ENCODE measurements around the gene LIPG.
"Not testable (repeated sequence)": the region's sequence is repeated elsewhere in the genome, so short reads cannot be mapped to it uniquely, and the experiment has no call there.

The LIPG gene

DNA sequence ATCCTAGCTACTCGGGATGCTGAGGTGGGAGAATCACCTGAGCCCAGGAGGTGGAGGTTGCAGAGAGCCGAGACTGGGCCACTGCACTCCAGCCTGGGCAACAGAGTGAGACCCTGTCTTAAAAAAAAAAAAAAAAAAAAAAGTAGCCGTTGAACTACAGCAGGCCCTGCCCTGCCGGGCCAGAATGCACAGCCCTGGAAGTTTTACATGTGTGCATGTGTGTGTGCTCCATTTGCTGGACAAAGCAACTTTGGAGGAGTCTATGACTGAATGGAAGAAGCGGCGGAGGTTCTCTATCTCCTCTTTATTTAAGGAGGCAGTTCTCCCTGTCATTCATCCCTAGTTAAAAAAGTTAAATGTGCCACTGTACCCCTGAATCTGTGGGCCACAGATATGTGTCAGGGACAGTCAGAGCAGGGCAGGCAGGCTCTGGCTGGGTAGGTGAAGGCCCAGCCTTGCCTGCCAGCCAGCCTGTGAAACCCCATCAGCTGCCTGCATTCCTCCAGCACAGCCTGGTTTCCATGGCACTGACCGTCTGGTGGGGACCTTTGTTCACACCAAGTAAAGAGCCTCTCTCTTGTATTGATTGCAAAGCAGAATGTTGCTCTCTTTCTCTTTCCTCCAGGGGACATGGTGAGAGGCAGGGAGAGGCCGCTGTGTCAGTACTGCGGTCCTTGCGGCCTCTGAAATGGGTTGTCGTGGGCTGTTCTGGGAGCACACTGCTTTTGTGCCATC is 10.9 kb downstream of the LIPG start:
- no peak for DNase-seq (ENCODE audit: low read depth, low spot score)
- Histone ChIP-seq H3K36me3 (ENCODE audit: insufficient read depth, low read length) (no peaks in the 10 kb centered on the region), H3K9ac (ENCODE audit: insufficient read length) (no peak overlapping the region)

DNA sequence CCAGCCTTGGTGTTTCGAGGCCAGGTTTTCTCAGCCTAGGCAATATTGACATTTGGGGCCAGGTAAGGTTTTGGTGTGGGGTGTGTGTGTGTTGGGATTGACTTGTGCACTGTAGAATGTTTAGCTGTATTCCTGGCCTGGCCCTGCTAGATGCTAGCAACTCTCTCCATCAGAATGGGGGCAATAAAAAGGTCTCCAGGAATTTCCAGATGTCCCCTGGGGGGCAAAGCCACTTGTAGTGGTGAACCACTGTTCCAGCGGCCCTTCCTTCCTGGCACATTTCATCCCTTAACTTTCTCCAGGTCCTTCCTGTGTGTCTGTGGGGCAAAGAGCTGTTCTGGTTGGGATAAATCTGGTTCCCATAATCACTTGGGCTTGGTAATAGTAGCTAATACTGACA is 12.0 kb downstream of the LIPG start:
- TF ChIP-seq FOXP2 (optimal IDR thresholded peaks at IDR 0.05; ENCODE audit: control extremely low read depth, extremely low read length, insufficient read depth) (no peak), POLR2AphosphoS5 (IDR thresholded peaks at IDR 0.05; ENCODE audit: borderline replicate concordance, low read depth, low read length) (no peak), EZH2 (IDR thresholded peaks at IDR 0.05) (no peak)
- H3K27ac ChIP-seq, result no peak overlapping the region
- H3K36me3 ChIP-seq (ENCODE audit: insufficient read depth, low read length), result no peaks in the 10 kb centered on the region
- no peak for DNase-seq (ENCODE audit: low read depth, low spot score)
- H3K9ac ChIP-seq (ENCODE audit: insufficient read length), result no peak overlapping the region
- H3K9me3 ChIP-seq (ENCODE audit: low read depth, low read length), result no peaks in the 10 kb centered on the region
- H3K4me3 ChIP-seq, result no peak overlapping the region

More for the DNA sequence above, 10.9 kb downstream of the LIPG start:
- Histone ChIP-seq H3K27ac (no peak overlapping the region), H3K9me3 (ENCODE audit: low read depth, low read length) (no peaks in the 10 kb centered on the region), H3K4me3 (no peak overlapping the region)
- TF ChIP-seq FOXP2 (optimal IDR thresholded peaks at IDR 0.05; ENCODE audit: control extremely low read depth, extremely low read length, insufficient read depth), result no peak
- no peak for TF ChIP-seq EZH2 (IDR thresholded peaks at IDR 0.05)
- TF ChIP-seq POLR2AphosphoS5 (IDR thresholded peaks at IDR 0.05; ENCODE audit: borderline replicate concordance, low read depth, low read length), result no peak

DNA sequence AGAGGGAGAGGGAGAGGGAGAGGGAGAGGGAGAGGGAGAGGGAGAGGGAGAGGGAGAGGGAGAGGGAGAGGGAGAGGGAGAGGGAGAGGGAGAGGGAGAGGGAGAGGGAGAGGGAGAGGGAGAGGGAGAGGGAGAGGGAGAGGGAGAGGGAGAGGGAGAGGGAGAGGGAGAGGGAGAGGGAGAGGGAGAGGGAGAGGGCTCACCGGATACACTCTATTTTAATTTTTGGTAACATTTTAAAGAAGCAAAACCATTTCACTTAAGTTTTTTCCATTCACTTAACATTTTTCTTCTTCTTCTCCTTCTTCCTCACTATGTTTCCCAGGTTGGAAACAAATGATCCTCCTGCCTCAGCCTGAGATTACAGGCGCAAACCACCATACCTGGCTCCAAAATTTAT is 17.2 kb downstream of the LIPG start:
- H3K27ac ChIP-seq; H3K9me3 ChIP-seq (ENCODE audit: low read depth, low read length); DNase-seq (ENCODE audit: low read depth, low spot score); H3K36me3 ChIP-seq (ENCODE audit: insufficient read depth, low read length); H3K9ac ChIP-seq (ENCODE audit: insufficient read length); H3K4me3 ChIP-seq: not testable (repeated sequence)

DNA sequence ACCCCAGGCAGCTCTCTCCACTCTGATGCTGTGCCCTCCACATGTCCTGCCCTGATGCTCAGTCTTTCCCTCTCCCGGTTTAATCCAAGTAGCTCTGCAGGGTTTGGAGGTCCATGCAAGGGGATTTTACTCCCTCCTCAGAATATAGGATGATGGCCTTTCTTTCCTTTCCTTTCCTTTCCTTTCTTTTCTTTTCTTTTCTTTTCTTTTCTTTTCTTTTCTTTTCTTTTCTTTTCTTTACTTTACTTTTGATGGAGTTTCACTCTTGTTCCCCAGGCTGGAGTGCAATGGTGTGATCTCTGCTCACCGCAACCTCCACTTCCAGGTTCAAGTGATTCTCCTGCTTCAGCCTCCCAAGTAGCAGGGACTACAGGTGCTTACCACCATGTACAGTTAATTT is 17.7 kb downstream of the LIPG start:
- not testable (repeated sequence) for H3K9ac ChIP-seq (ENCODE audit: insufficient read length); H3K36me3 ChIP-seq (ENCODE audit: insufficient read depth, low read length); H3K9me3 ChIP-seq (ENCODE audit: low read depth, low read length); H3K4me3 ChIP-seq; H3K27ac ChIP-seq; DNase-seq (ENCODE audit: low read depth, low spot score)

DNA sequence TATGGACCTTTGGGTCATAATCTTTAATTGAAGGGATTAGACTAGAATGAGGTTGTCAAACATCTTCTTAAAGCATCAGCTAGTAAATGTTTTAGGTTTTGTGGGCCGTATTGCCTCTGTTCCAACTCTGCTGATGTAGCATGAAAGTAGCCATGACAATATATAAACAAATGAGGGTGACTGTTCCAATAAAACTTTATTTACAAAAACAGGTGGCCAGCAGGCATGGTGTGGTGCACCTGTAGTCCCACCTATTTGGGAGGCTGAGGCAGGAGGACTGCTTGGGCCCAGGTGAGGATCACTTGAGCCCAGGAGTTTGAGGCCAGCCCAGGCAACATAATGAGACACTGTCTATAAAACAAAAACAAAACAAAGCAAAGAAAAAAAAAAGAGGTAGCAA is 18.4 kb downstream of the LIPG start:
- Histone ChIP-seq H3K27ac (no peak overlapping the region), H3K36me3 (ENCODE audit: insufficient read depth, low read length) (no peaks in the 10 kb centered on the region), H3K4me3 (no peak overlapping the region), H3K9ac (ENCODE audit: insufficient read length) (no peak overlapping the region), H3K9me3 (ENCODE audit: low read depth, low read length) (no peaks in the 10 kb centered on the region)
- TF ChIP-seq FOXP2 (optimal IDR thresholded peaks at IDR 0.05; ENCODE audit: control extremely low read depth, extremely low read length, insufficient read depth), result no peak
- no peak for TF ChIP-seq EZH2 (IDR thresholded peaks at IDR 0.05)
- no peak for TF ChIP-seq POLR2AphosphoS5 (IDR thresholded peaks at IDR 0.05; ENCODE audit: borderline replicate concordance, low read depth, low read length)
- DNase-seq (ENCODE audit: low read depth, low spot score), result no peak

DNA sequence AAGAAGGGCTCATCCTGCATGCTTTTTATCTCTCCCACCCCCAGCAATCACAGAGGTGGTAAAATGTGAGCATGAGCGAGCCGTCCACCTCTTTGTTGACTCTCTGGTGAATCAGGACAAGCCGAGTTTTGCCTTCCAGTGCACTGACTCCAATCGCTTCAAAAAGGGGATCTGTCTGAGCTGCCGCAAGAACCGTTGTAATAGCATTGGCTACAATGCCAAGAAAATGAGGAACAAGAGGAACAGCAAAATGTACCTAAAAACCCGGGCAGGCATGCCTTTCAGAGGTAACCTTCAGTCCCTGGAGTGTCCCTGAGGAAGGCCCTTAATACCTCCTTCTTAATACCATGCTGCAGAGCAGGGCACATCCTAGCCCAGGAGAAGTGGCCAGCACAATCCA is 19.5 kb downstream of the LIPG start:
- Histone ChIP-seq H3K27ac (no peak overlapping the region), H3K9ac (ENCODE audit: insufficient read length) (no peak overlapping the region), H3K9me3 (ENCODE audit: low read depth, low read length) (no peaks in the 10 kb centered on the region), H3K36me3 (ENCODE audit: insufficient read depth, low read length) (no peaks in the 10 kb centered on the region), H3K4me3 (no peak overlapping the region)
- DNase-seq (ENCODE audit: low read depth, low spot score), result no peak
- TF ChIP-seq EZH2 (IDR thresholded peaks at IDR 0.05) (no peak), POLR2AphosphoS5 (IDR thresholded peaks at IDR 0.05; ENCODE audit: borderline replicate concordance, low read depth, low read length) (no peak), FOXP2 (optimal IDR thresholded peaks at IDR 0.05; ENCODE audit: control extremely low read depth, extremely low read length, insufficient read depth) (no peak)

DNA sequence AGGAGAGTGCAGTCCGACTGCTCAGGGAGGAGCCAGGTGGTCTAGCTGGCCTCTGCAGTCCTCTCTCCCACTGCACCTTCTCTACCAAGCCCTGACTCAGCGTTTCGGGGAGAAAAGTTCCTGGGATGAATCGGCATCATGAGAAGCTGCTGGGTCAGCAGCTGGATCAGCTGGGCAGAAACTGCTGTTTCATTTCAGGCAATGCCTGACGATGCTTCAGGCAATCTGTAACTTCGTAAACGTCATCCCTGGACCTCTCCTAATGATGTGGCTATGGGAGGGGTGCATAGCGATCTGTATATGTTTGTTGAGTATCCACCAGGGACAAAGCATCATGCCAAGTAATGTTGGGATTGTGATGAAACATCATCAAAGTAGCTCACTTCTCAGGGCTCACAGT is 20.7 kb downstream of the LIPG start:
- no peak overlapping the region for H3K9ac ChIP-seq (ENCODE audit: insufficient read length)
- H3K9me3 ChIP-seq (ENCODE audit: low read depth, low read length), result no peaks in the 10 kb centered on the region

DNA sequence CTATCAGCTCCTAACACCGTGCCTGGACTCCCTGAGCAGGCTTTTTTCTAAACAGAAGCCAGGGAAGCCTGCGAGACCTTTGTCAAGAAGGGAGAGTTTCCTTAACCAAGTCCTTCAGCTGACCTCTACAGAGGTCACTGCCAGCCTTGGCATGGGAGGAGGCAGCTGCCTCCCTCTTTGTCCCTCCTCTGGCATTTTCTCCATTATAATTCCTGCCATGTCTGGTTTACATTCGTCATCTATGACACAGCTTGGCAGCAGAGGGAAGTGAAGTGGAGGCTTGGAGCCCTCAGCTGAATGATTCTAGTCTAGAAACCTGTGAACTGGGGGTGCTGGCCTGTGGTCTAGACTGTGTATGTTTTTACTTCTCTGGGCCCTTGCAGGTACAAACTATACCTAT is 22.5 kb downstream of the LIPG start:
- TF ChIP-seq FOXP2 (optimal IDR thresholded peaks at IDR 0.05; ENCODE audit: control extremely low read depth, extremely low read length, insufficient read depth) (no peak), POLR2AphosphoS5 (IDR thresholded peaks at IDR 0.05; ENCODE audit: borderline replicate concordance, low read depth, low read length) (no peak), EZH2 (IDR thresholded peaks at IDR 0.05) (no peak)
- Histone ChIP-seq H3K36me3 (ENCODE audit: insufficient read depth, low read length) (no peaks in the 10 kb centered on the region), H3K27ac (no peak overlapping the region), H3K4me3 (no peak overlapping the region), H3K9ac (ENCODE audit: insufficient read length) (no peak overlapping the region), H3K9me3 (ENCODE audit: low read depth, low read length) (no peaks in the 10 kb centered on the region)
- DNase-seq (ENCODE audit: low read depth, low spot score), result no peak

More for the DNA sequence above, 20.7 kb downstream of the LIPG start:
- H3K27ac ChIP-seq, result no peak overlapping the region
- TF ChIP-seq POLR2AphosphoS5 (IDR thresholded peaks at IDR 0.05; ENCODE audit: borderline replicate concordance, low read depth, low read length) (no peak), EZH2 (IDR thresholded peaks at IDR 0.05) (no peak), FOXP2 (optimal IDR thresholded peaks at IDR 0.05; ENCODE audit: control extremely low read depth, extremely low read length, insufficient read depth) (no peak)
- no peak for DNase-seq (ENCODE audit: low read depth, low spot score)
- H3K4me3 ChIP-seq, result no peak overlapping the region
- no peaks in the 10 kb centered on the region for H3K36me3 ChIP-seq (ENCODE audit: insufficient read depth, low read length)

DNA sequence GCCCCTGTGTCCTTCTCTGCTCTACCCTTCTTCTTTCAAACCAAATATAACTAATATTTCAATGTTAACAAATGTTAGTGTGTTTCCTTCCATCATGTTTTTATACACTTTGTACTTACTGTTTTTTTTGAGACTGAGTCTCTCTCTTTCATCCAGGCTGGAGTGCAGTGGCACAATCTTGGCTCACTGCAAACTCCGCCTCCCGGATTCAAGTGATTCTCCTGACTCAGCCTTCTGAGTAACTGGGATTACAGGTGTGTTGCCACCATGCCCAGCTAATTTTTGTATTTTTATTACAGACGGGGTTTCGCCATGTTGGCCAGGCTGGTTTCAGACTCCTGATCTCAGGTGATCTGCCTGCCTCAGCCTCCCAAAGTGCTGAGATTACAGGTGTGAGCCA is 23.1 kb downstream of the LIPG start:
- not testable (repeated sequence) for H3K4me3 ChIP-seq; H3K9ac ChIP-seq (ENCODE audit: insufficient read length); H3K9me3 ChIP-seq (ENCODE audit: low read depth, low read length); H3K27ac ChIP-seq; H3K36me3 ChIP-seq (ENCODE audit: insufficient read depth, low read length); DNase-seq (ENCODE audit: low read depth, low spot score)
